Measurements from ENCODE around the gene SLC24A4.
A peak's percentile ranks its signal among the peaks of the same experiment; 100 is the strongest.

SLC24A4 gene

GRCh38 chr14:92501891-92502351, 179.0 kb downstream of the SLC24A4 start:
- DNase-seq (ENCODE audit: low read depth in 2 of 2): no peak

GRCh38 chr14:92502541-92503286, 179.7 kb downstream of the SLC24A4 start:
- DNase-seq (ENCODE audit: low read depth in 2 of 2): no peak

- no peak for DNase-seq (ENCODE audit: low read depth in 2 of 2)
These were observed 181.0 kb downstream of the SLC24A4 start for GRCh38 chr14:92503756-92504491.

GRCh38 chr14:92505826-92506225, 182.9 kb downstream of the SLC24A4 start:
- no peak for DNase-seq (ENCODE audit: low read depth in 2 of 2)

GRCh38 chr14:92506231-92506630, 183.3 kb downstream of the SLC24A4 start:
- no peak for DNase-seq (ENCODE audit: low read depth in 2 of 2)

GRCh38 chr14:92507174-92507768, 184.3 kb downstream of the SLC24A4 start:
- no peak for DNase-seq (ENCODE audit: low read depth in 2 of 2)

GRCh38 chr14:92510972-92511371, 188.0 kb downstream of the SLC24A4 start:
- DNase-seq (ENCODE audit: low read depth in 2 of 2): no peak

GRCh38 chr14:92511453-92512238, 188.7 kb downstream of the SLC24A4 start:
- DNase-seq (ENCODE audit: low read depth in 2 of 2): no peak

- no peak for DNase-seq (ENCODE audit: low read depth in 2 of 2)
These were observed 189.8 kb downstream of the SLC24A4 start for GRCh38 chr14:92512807-92513203.

GRCh38 chr14:92513204-92513965, 190.4 kb downstream of the SLC24A4 start, which contains the start of gene RIN3:
Gene RIN3, plus strand, starts transcription at chr14:92513781. Its CDS starts 152 bp downstream, at chr14:92513933.
- DNase-seq (ENCODE audit: low read depth in 2 of 2): peak in 1 of 2 donors; percentile 21

GRCh38 chr14:92513966-92514843, 191.2 kb downstream of the SLC24A4 start:
- no peak for DNase-seq (ENCODE audit: low read depth in 2 of 2)

- DNase-seq (ENCODE audit: low read depth in 2 of 2): no peak
These were observed 192.0 kb downstream of the SLC24A4 start for GRCh38 chr14:92514844-92515514.

- DNase-seq (ENCODE audit: low read depth in 2 of 2): no peak
These were observed 192.8 kb downstream of the SLC24A4 start for GRCh38 chr14:92515546-92516343.

- no peak for DNase-seq (ENCODE audit: low read depth in 2 of 2)
These were observed 193.5 kb downstream of the SLC24A4 start for GRCh38 chr14:92516344-92516965.

- peak; percentile 44 to 56 for DNase-seq (ENCODE audit: low read depth in 2 of 2)
These were observed 194.1 kb downstream of the SLC24A4 start for GRCh38 chr14:92516966-92517506.

- DNase-seq (ENCODE audit: low read depth in 2 of 2): no peak
These were observed 194.8 kb downstream of the SLC24A4 start for GRCh38 chr14:92517761-92518160.

- DNase-seq (ENCODE audit: low read depth in 2 of 2): no peak
These were observed 196.5 kb downstream of the SLC24A4 start for GRCh38 chr14:92519246-92520101.
